Left lung (tissue), 10 donors: ENCODE measurements around the gene RFPL4A. TPM values are rescaled to one million over a fixed set of nuclear protein-coding genes. Genes with fewer than 3 reads are reported as not detected.
"Not testable (repeated sequence)": the region's sequence is repeated elsewhere in the genome, so short reads cannot be mapped to it uniquely, and the experiment has no call there.

Source experiments
- ATAC-seq: fragments of 200-7000 bp; cut with Tn5 transposase; one replicate; pipeline ENCODE4 v1.9.1; 2020; ENCODE audit warnings: moderate library complexity
- DNase-seq, 4 donors: peaks; one replicate each; pipeline ENCODE4 v3.0.0-alpha.2; 2013 to 2020
- H3K27ac ChIP-seq, 2 donors: fragments of 200-600 bp; sonication (generic) in 1 of 2; one replicate each; pipeline versions ENCODE4 v1.5.0 to v1.8.0; 2020 to 2021
- H3K27me3 ChIP-seq, 2 donors: fragments of 200-600 bp; sonication (generic) in 1 of 2; one replicate each; pipeline versions ENCODE4 v1.5.0 to v1.8.0; 2020 to 2021
- H3K36me3 ChIP-seq, 2 donors: fragments of 200-600 bp; sonication (generic) in 1 of 2; one replicate each; pipeline versions ENCODE4 v1.5.0 to v1.8.0; 2020 to 2021
- H3K4me1 ChIP-seq, 2 donors: fragments of 200-600 bp; one replicate each; pipeline ENCODE4 v1.8.0; 2021
- H3K4me3 ChIP-seq, 2 donors: fragments of 200-600 bp; sonication (generic) in 1 of 2; one replicate each; pipeline versions ENCODE4 v1.5.0 to v1.8.0; 2020 to 2021; ENCODE audit warnings: mild to moderate bottlenecking in 1 of 2
- H3K9me3 ChIP-seq, 2 donors: fragments of 200-600 bp; sonication (generic) in 1 of 2; one replicate each; pipeline versions ENCODE4 v1.5.0 to v1.8.0; 2020 to 2021
- CTCF ChIP-seq, 2 donors: fragments of 200-600 bp; sonication (generic) in 1 of 2; IDR thresholded peaks; one replicate each; pipeline versions ENCODE4 v1.5.0 to v1.8.0; 2021; ENCODE audit warnings: antibody characterized with exemption in 2 of 2
- intact Hi-C, 2 donors: fragments of 100-400 bp; cut with DNase I; formaldehyde crosslinking; loops; one replicate each; pipeline versions ENCODE4 v1.11.2 to v1.14.2; 2022
- polyA plus RNA-seq, 6 donors: library from polyadenylated mRNA; unstranded; fragments of 120-200 nt; gene quantifications; one replicate each; pipeline ENCODE4 v1.2.1, GENCODE V29; 2013; ENCODE audit not compliant: insufficient read length in 6 of 6
- total RNA-seq, 2 donors: library from RNA; stranded (reverse); fragmentation: NEBNext Ultra II Directional; extraction: Animal tissue kit (Norgen Biotek cat#: 25700); gene quantifications; one replicate each; pipeline ENCODE4 v1.2.1, GENCODE V29; 2021
- donor health status: DM: no; HTN: yes; CAD: no.
- donor health status: DM: no; HTN: no; CAD: no.

Gene RFPL4A
- total and polyA plus RNA-seq, 8 donors = 0.34 TPM; not detected in 7

GRCh38 chr19:55720214-55720746, 38.6 kb upstream of the RFPL4A start:
- H3K27me3 ChIP-seq = peaks cover 0 to 53% of the 10 kb centered on the region in 2 donors
- no peak for TF ChIP-seq CTCF (IDR thresholded peaks at IDR 0.05)

GRCh38 chr19:55720801-55721200, 38.1 kb upstream of the RFPL4A start:
- H3K27me3 ChIP-seq = peaks cover 0 to 48% of the 10 kb centered on the region in 2 donors

More at GRCh38 chr19:55720214-55720746, 38.6 kb upstream of the RFPL4A start:
- Histone ChIP-seq H3K27ac (no peak overlapping the region), H3K4me3 (no peak overlapping the region), H3K36me3 (no peaks in the 10 kb centered on the region), H3K9me3 (peaks cover 0 to 19% of the 10 kb centered on the region in 2 donors), H3K4me1 (no peaks in the 10 kb centered on the region)
- no peak for ATAC-seq
- intact Hi-C loops = no loop called here
- no peak for DNase-seq

GRCh38 chr19:55723491-55723890, 35.4 kb upstream of the RFPL4A start:
- DNase-seq (no peak), ATAC-seq (no peak)
- no peaks in the 10 kb centered on the region for H3K36me3 ChIP-seq
- H3K4me1 ChIP-seq = no peaks in the 10 kb centered on the region
- TF ChIP-seq CTCF (IDR thresholded peaks at IDR 0.05) = no peak
- H3K9me3 ChIP-seq = peaks cover 0 to 19% of the 10 kb centered on the region in 2 donors
- no peak overlapping the region for H3K27ac ChIP-seq
- H3K4me3 ChIP-seq = no peak overlapping the region
- peaks cover 0 to 22% of the 10 kb centered on the region in 2 donors for H3K27me3 ChIP-seq
- intact Hi-C loops = no loop called here

More at GRCh38 chr19:55720801-55721200, 38.1 kb upstream of the RFPL4A start:
- no peak for TF ChIP-seq CTCF (IDR thresholded peaks at IDR 0.05)
- DNase-seq (no peak), ATAC-seq (no peak)
- Histone ChIP-seq H3K4me1 (no peaks in the 10 kb centered on the region), H3K9me3 (peaks cover 0 to 19% of the 10 kb centered on the region in 2 donors), H3K36me3 (no peaks in the 10 kb centered on the region), H3K4me3 (no peak overlapping the region), H3K27ac (no peak overlapping the region)
- intact Hi-C loops = no loop called here

- H3K4me3 ChIP-seq, H3K9me3 ChIP-seq, H3K36me3 ChIP-seq, ATAC-seq, H3K27ac ChIP-seq, DNase-seq, H3K4me1 ChIP-seq, H3K27me3 ChIP-seq, intact Hi-C loops: not testable (repeated sequence)
These were observed 28.5 kb upstream of the RFPL4A start for GRCh38 chr19:55730378-55730777.

- H3K36me3 ChIP-seq = no peaks in the 10 kb centered on the region
- H3K4me3 ChIP-seq = no peak within 1 kb of the TSS
- H3K27ac ChIP-seq = no peak within 1 kb of the TSS
- no peaks in the 10 kb centered on the region for H3K9me3 ChIP-seq
- TF ChIP-seq CTCF (IDR thresholded peaks at IDR 0.05) = no peak
- H3K27me3 ChIP-seq = no peaks in the 10 kb centered on the region
- intact Hi-C loops = no loop called here
- ATAC-seq = no peak
- no peak for DNase-seq
- H3K4me1 ChIP-seq = no peaks in the 10 kb centered on the region
These were observed 20.6 kb upstream of the RFPL4A start, which contains the start of gene NLRP9 for GRCh38 chr19:55738302-55738701. NLRP9 (minus strand) TSS chr19:55738402; CDS start chr19:55738374, 28 bp downstream.

GRCh38 chr19:55750715-55751114, 8.2 kb upstream of the RFPL4A start:
- H3K4me3 ChIP-seq = no peak overlapping the region
- ATAC-seq = no peak
- no peaks in the 10 kb centered on the region for H3K9me3 ChIP-seq
- peaks cover 0 to 20% of the 10 kb centered on the region in 2 donors for H3K27me3 ChIP-seq
- H3K36me3 ChIP-seq = no peaks in the 10 kb centered on the region
- no peaks in the 10 kb centered on the region for H3K4me1 ChIP-seq
- no peak for TF ChIP-seq CTCF (IDR thresholded peaks at IDR 0.05)
- no peak for DNase-seq
- H3K27ac ChIP-seq = no peak overlapping the region
- intact Hi-C loops = no loop called here
